Measurements from ENCODE around the gene TMOD1.

TMOD1 gene

DNA sequence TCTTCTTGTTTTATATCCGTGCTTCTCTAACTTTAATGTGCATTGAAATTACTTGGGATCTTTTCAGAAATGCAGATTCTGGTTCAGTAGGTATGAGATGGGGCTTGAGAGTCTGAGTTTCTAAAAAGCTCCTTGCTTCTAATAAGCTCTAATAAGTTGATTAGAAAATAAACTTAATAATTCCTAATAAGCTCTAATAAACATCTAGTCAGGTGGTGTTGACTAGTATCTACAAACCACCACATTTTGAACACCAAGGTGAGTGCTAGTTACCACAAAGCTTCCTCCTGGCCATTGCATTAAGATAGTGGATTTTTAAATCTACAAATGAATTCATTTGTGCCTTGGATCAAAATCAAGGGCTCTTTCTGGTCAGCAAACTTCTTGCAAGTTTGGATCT is 5.3 kb downstream of the TMOD1 start:
- no peak overlapping the region for H3K4me3 ChIP-seq (ENCODE audit: control insufficient read depth in 1 of 7, extremely low read depth in 1 of 7, insufficient read depth in 4 of 7, low read depth in 2 of 7, low read length in 6 of 7)
- no peak for DNase-seq
- H3K4me1 ChIP-seq (ENCODE audit: control extremely low read depth in 1 of 4, control insufficient read depth in 4 of 4, insufficient read depth in 4 of 4, low read length in 3 of 4) = peaks cover 0 to 14% (median 12%) of the 10 kb centered on the region in 4 experiments
- no peak overlapping the region for H3K27ac ChIP-seq (ENCODE audit: insufficient read depth in 1 of 2, low read depth in 1 of 2, low read length in 2 of 2, poor library complexity in 1 of 2, severe bottlenecking in 2 of 2)
- WGBS (ENCODE audit: insufficient coverage) = 86% methylated on average over 1 of the region's 1 CpG
- CTCF ChIA-PET = interaction anchor here (0.8 to 1.9 kb wide), 6 partner anchors 12 to 100 kb away, joined by 3 to 5 read pairs (median 4); no protein-coding TSS in a partner anchor
- H3K27me3 ChIP-seq (replicated peaks in 2 of 5; ENCODE audit: control insufficient read depth in 4 of 5, insufficient read depth in 5 of 5, low read length in 4 of 5) = peaks cover 2 to 31% (median 25%) of the 10 kb centered on the region in 5 experiments
- H3K9me3 ChIP-seq (ENCODE audit: control extremely low read depth in 1 of 5, control insufficient read depth in 4 of 5, insufficient read depth in 2 of 5, low read depth in 1 of 5, low read length in 4 of 5) = no peaks in the 10 kb centered on the region
- H3K36me3 ChIP-seq (ENCODE audit: control insufficient read depth in 4 of 4, insufficient read depth in 4 of 4, low read length in 3 of 4) = no peaks in the 10 kb centered on the region
- POLR2A ChIA-PET = no interaction called here

DNA sequence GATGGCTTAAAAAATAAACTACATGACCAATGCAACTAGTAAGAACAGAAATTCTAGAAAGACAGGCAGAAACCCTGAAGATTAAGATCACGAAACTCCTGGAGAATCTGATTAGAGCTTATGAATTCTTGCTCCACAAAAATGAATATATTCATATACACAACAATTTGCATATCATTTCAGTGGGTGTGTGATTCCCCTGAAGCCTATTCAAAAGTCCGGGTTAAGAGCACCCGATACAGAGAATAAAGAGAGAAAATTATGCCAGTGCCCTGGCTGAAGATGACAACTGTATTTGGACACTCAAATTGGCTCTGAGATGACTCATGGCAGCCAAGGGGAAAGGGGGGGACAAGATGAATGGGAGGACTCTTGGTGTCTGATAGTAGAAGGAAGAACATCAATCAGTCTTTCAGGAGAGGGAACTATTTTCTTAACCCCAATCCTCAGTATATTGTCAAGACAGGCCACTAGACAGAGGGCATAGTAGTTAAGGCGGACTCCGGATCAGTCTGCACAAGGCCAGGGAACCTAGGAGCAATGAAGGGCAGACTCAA is 6.0 kb downstream of the TMOD1 start:
- Histone ChIP-seq H3K27me3 (replicated peaks in 2 of 5; ENCODE audit: control insufficient read depth in 4 of 5, insufficient read depth in 5 of 5, low read length in 4 of 5) (peaks cover 2 to 24% (median 20%) of the 10 kb centered on the region in 5 experiments), H3K27ac (ENCODE audit: insufficient read depth in 1 of 2, low read depth in 1 of 2, low read length in 2 of 2, poor library complexity in 1 of 2, severe bottlenecking in 2 of 2) (no peak overlapping the region), H3K36me3 (ENCODE audit: control insufficient read depth in 4 of 4, insufficient read depth in 4 of 4, low read length in 3 of 4) (no peaks in the 10 kb centered on the region), H3K4me1 (ENCODE audit: control extremely low read depth in 1 of 4, control insufficient read depth in 4 of 4, insufficient read depth in 4 of 4, low read length in 3 of 4) (peaks cover 0 to 7% (median 5%) of the 10 kb centered on the region in 4 experiments), H3K9me3 (ENCODE audit: control extremely low read depth in 1 of 5, control insufficient read depth in 4 of 5, insufficient read depth in 2 of 5, low read depth in 1 of 5, low read length in 4 of 5) (no peaks in the 10 kb centered on the region), H3K4me3 (ENCODE audit: control insufficient read depth in 1 of 7, extremely low read depth in 1 of 7, insufficient read depth in 4 of 7, low read depth in 2 of 7, low read length in 6 of 7) (no peak overlapping the region)
- CTCF ChIA-PET = interaction anchor here (0.9 to 1.9 kb wide), 2 partner anchors 22 to 39 kb away, joined by 3 to 4 read pairs; no protein-coding TSS in a partner anchor
- WGBS (ENCODE audit: insufficient coverage) = 100% methylated on average over 1 of the region's 5 CpGs
- no peak for DNase-seq
- POLR2A ChIA-PET = no interaction called here

DNA sequence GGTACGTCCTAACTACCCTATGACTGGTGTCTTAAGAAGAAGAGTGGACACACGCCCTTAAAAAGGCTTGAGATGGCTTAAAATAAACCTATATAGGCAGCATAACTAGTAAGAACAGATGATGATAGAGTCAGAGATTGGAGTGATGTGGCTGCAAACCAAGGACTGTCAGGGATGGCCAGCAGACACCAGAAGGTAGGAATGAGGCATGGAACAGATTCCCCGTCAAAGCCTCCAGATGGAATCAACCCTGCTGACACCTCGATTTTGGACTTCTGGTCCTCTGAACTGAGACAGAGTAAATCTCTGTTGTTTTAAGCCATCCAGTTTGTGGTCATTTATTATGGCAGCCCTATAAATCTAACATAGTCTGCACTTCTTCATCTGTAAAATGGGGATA is 7.4 kb downstream of the TMOD1 start:
- Histone ChIP-seq H3K4me3 (ENCODE audit: control insufficient read depth in 1 of 7, extremely low read depth in 1 of 7, insufficient read depth in 4 of 7, low read depth in 2 of 7, low read length in 6 of 7) (no peak overlapping the region), H3K27ac (ENCODE audit: insufficient read depth in 1 of 2, low read depth in 1 of 2, low read length in 2 of 2, poor library complexity in 1 of 2, severe bottlenecking in 2 of 2) (no peak overlapping the region), H3K4me1 (ENCODE audit: control extremely low read depth in 1 of 4, control insufficient read depth in 4 of 4, insufficient read depth in 4 of 4, low read length in 3 of 4) (no peaks in the 10 kb centered on the region), H3K27me3 (replicated peaks in 2 of 5; ENCODE audit: control insufficient read depth in 4 of 5, insufficient read depth in 5 of 5, low read length in 4 of 5) (peaks cover 2 to 11% (median 6%) of the 10 kb centered on the region in 5 experiments), H3K9me3 (ENCODE audit: control extremely low read depth in 1 of 5, control insufficient read depth in 4 of 5, insufficient read depth in 2 of 5, low read depth in 1 of 5, low read length in 4 of 5) (no peaks in the 10 kb centered on the region), H3K36me3 (ENCODE audit: control insufficient read depth in 4 of 4, insufficient read depth in 4 of 4, low read length in 3 of 4) (no peaks in the 10 kb centered on the region)
- 75% methylated on average over 4 of the region's 4 CpGs for WGBS (ENCODE audit: insufficient coverage)
- DNase-seq = no peak
- ChIA-PET CTCF (interaction anchor here (2.6 kb wide), 1 partner anchor 90 kb away, joined by 8 read pairs; no protein-coding TSS in a partner anchor), POLR2A (interaction anchor here (1.0 kb wide), 1 partner anchor 10 kb away, joined by 3 read pairs; no protein-coding TSS in a partner anchor)

DNA sequence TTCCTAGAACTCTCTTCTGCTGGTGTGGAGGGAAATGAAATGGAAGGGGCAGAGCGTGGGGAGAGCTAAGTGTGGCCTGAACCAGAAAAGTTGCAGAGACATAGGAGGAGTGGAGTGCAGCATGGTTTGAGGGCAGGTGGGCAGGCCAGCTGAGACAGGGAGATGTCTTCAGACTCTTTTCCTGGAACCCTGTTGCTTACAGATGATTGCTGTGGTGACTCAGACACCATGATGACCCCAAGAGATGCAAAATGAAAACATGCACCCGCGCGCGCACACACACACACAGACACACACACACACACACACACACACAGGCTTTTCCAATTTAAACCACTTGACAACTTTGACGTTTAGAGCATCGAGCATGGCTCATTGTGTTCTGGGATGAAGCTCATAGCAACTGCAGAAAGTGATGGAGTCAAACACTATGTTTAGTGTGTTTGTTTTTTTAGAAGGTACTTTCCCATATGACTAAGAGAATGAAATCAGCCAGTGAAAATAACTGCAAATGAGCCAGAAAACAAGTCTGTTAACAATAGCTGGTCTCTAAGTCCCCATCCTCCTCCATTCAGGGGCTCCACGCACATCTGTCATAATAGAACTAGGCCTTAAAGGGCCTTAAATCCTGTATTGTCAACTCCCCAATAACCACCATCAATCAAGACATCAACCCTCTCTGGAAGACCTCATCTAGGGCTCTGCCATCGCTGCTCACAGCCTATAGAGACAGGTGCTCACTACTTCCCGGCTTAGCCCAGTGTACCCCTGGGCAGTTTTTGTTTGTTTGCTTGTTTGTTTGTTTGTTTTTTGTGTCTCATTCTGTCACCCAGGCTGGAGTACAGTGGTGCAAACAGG is 9.6 kb downstream of the TMOD1 start:
- WGBS (ENCODE audit: insufficient coverage) = 87% methylated on average over 7 of the region's 10 CpGs
- H3K27ac ChIP-seq (ENCODE audit: insufficient read depth in 1 of 2, low read depth in 1 of 2, low read length in 2 of 2, poor library complexity in 1 of 2, severe bottlenecking in 2 of 2) = no peak overlapping the region
- ChIA-PET POLR2A (no interaction called here), CTCF (interaction anchor here (0.8 to 2.6 kb wide), 5 partner anchors 9 to 104 kb away, joined by 3 to 8 read pairs (median 4); partner anchors contain the start of gene TMOD1)
- peak in 2 of 3 donors; percentile 51 to 52 for DNase-seq
- H3K4me1 ChIP-seq (ENCODE audit: control extremely low read depth in 1 of 4, control insufficient read depth in 4 of 4, insufficient read depth in 4 of 4, low read length in 3 of 4) = peaks cover 0 to 3% (median 0%) of the 10 kb centered on the region in 4 experiments
- peaks cover 0 to 4% (median 0%) of the 10 kb centered on the region in 5 experiments for H3K27me3 ChIP-seq (replicated peaks in 2 of 5; ENCODE audit: control insufficient read depth in 4 of 5, insufficient read depth in 5 of 5, low read length in 4 of 5)
- no peaks in the 10 kb centered on the region for H3K9me3 ChIP-seq (ENCODE audit: control extremely low read depth in 1 of 5, control insufficient read depth in 4 of 5, insufficient read depth in 2 of 5, low read depth in 1 of 5, low read length in 4 of 5)
- H3K36me3 ChIP-seq (ENCODE audit: control insufficient read depth in 4 of 4, insufficient read depth in 4 of 4, low read length in 3 of 4) = no peaks in the 10 kb centered on the region
- no peak overlapping the region for H3K4me3 ChIP-seq (ENCODE audit: control insufficient read depth in 1 of 7, extremely low read depth in 1 of 7, insufficient read depth in 4 of 7, low read depth in 2 of 7, low read length in 6 of 7)

DNA sequence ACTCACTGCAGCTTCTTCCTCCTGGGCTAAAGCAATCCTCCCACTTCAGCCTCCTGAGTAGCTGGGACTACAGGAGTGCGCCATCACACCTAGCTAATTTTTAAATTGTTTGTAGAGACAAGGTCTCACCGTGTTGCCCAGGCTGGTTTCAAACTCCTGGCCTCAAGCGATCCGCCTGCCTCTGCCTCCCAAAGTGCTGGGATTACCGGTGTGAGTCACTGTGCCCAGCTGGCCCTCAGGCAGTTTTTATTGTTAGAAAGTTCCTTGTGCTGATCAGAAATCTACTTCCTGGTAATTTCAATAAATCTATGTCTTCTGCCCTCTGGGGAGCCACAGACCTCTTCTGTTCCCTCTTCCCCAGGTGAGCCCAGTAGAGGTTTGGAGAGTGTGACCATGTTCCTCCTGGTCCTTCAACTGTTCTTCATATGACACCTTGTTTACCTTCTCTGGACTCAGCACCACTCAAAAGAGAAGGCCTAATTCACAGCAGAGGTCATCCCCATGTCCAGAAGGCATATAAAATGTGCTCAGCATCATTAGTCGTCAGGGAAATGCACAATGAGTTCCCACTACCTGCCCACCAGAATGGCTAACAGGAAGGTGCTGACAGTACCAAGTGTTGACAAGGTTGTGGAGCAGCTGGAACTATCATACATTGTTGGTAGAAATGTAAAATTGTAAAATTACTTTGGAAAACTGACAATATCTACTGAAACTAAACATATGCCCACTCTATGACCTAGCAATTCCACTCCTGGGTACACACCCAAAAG is 10.4 kb downstream of the TMOD1 start:
- DNase-seq = no peak
- H3K27ac ChIP-seq (ENCODE audit: insufficient read depth in 1 of 2, low read depth in 1 of 2, low read length in 2 of 2, poor library complexity in 1 of 2, severe bottlenecking in 2 of 2) = no peak overlapping the region
- no peaks in the 10 kb centered on the region for H3K27me3 ChIP-seq (replicated peaks in 2 of 5; ENCODE audit: control insufficient read depth in 4 of 5, insufficient read depth in 5 of 5, low read length in 4 of 5)
- no peaks in the 10 kb centered on the region for H3K9me3 ChIP-seq (ENCODE audit: control extremely low read depth in 1 of 5, control insufficient read depth in 4 of 5, insufficient read depth in 2 of 5, low read depth in 1 of 5, low read length in 4 of 5)
- H3K4me1 ChIP-seq (ENCODE audit: control extremely low read depth in 1 of 4, control insufficient read depth in 4 of 4, insufficient read depth in 4 of 4, low read length in 3 of 4) = peaks cover 0 to 3% (median 0%) of the 10 kb centered on the region in 4 experiments
- CTCF ChIA-PET = interaction anchor here (1.2 to 2.6 kb wide), 3 partner anchors 10 to 103 kb away, joined by 3 to 8 read pairs (median 7); partner anchors contain the start of gene TMOD1
- 94% methylated on average over 5 of the region's 6 CpGs for WGBS (ENCODE audit: insufficient coverage)
- no peak overlapping the region for H3K4me3 ChIP-seq (ENCODE audit: control insufficient read depth in 1 of 7, extremely low read depth in 1 of 7, insufficient read depth in 4 of 7, low read depth in 2 of 7, low read length in 6 of 7)
- no peaks in the 10 kb centered on the region for H3K36me3 ChIP-seq (ENCODE audit: control insufficient read depth in 4 of 4, insufficient read depth in 4 of 4, low read length in 3 of 4)
- POLR2A ChIA-PET = no interaction called here

DNA sequence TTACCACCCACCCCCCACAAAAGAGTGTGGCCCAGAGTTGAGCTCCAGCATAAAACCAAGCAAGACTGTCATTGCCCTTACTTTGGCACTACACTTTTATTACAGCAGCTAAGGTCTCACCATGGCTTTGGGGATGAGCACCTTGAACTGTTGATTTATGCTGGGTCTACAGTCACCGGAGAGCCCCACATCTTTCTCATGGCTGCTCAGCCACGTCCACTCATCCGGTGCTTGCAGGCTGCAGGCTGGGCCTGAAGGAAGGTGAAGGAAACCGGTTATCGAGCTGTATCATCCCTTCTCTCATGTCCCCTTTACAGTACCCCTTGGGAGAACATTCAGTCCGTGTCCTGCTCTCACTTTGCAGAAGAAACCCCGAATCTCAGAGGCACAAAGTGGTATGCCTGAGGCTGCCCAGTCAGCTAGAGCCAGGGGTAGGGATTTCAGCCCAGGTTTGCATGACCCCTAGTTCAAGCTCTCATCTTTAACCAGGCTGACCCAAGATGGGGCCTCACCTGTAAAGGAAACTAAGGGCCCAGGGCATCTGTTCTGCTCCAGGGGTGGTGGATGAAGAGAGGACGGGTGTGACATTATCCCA is 11.6 kb downstream of the TMOD1 start:
- no peak for DNase-seq
- Histone ChIP-seq H3K9me3 (ENCODE audit: control extremely low read depth in 1 of 5, control insufficient read depth in 4 of 5, insufficient read depth in 2 of 5, low read depth in 1 of 5, low read length in 4 of 5) (no peaks in the 10 kb centered on the region), H3K27ac (ENCODE audit: insufficient read depth in 1 of 2, low read depth in 1 of 2, low read length in 2 of 2, poor library complexity in 1 of 2, severe bottlenecking in 2 of 2) (no peak overlapping the region), H3K4me3 (ENCODE audit: control insufficient read depth in 1 of 7, extremely low read depth in 1 of 7, insufficient read depth in 4 of 7, low read depth in 2 of 7, low read length in 6 of 7) (no peak overlapping the region), H3K27me3 (replicated peaks in 2 of 5; ENCODE audit: control insufficient read depth in 4 of 5, insufficient read depth in 5 of 5, low read length in 4 of 5) (no peaks in the 10 kb centered on the region), H3K4me1 (ENCODE audit: control extremely low read depth in 1 of 4, control insufficient read depth in 4 of 4, insufficient read depth in 4 of 4, low read length in 3 of 4) (peaks cover 0 to 12% (median 5%) of the 10 kb centered on the region in 4 experiments), H3K36me3 (ENCODE audit: control insufficient read depth in 4 of 4, insufficient read depth in 4 of 4, low read length in 3 of 4) (no peaks in the 10 kb centered on the region)
- ChIA-PET POLR2A (no interaction called here), CTCF (interaction anchor here (0.9 to 1.2 kb wide), 2 partner anchors 44 to 46 kb away, joined by 3 to 4 read pairs; no protein-coding TSS in a partner anchor)
- WGBS (ENCODE audit: insufficient coverage) = 82% methylated on average over 6 of the region's 8 CpGs

All from common myeloid progenitor, CD34-positive (primary cell).